Measurements from ENCODE around the gene PHTF2. TPM values are rescaled to one million over a fixed set of nuclear protein-coding genes. Genes with fewer than 3 reads are reported as not detected.

The PHTF2 gene
- total and polyA plus RNA-seq, 3 donors from 2014 or later = 13.9 to 35.3 (median 26.6) TPM

- Histone ChIP-seq H3K27me3 (no peaks in the 10 kb centered on the region), H3K27ac (no peak overlapping the region), H3K36me3 (ENCODE audit: low read depth, missing control alignments) (no peaks in the 10 kb centered on the region), H3K9me3 (no peaks in the 10 kb centered on the region), H3K4me3 (no peak overlapping the region), H3K4me1 (no peaks in the 10 kb centered on the region)
- no peak for DNase-seq
- WGBS, 2 donors = 97 to 100% methylated on average over 2 of the region's 2 CpGs
- intact Hi-C loops (cut with DNase I; ENCODE audit: low total_unique reads) = no loop called here
- TF ChIP-seq POLR2A (IDR thresholded peaks at IDR 0.05) (no peak), CTCF (IDR thresholded peaks at IDR 0.05) (no peak)
Observed at GRCh38 chr7:77820967-77821366, 22.4 kb downstream of the PHTF2 start.

GRCh38 chr7:77822269-77822668, 23.7 kb downstream of the PHTF2 start:
- 60 to 69% methylated on average over 1 of the region's 1 CpG for WGBS, 2 donors
- DNase-seq = no peak
- H3K9me3 ChIP-seq = no peaks in the 10 kb centered on the region
- no peaks in the 10 kb centered on the region for H3K27me3 ChIP-seq
- no peaks in the 10 kb centered on the region for H3K36me3 ChIP-seq (ENCODE audit: low read depth, missing control alignments)
- H3K4me1 ChIP-seq = no peaks in the 10 kb centered on the region
- H3K4me3 ChIP-seq = no peak overlapping the region
- intact Hi-C loops (cut with DNase I; ENCODE audit: low total_unique reads) = no loop called here
- no peak overlapping the region for H3K27ac ChIP-seq
- TF ChIP-seq CTCF (IDR thresholded peaks at IDR 0.05) (no peak), POLR2A (IDR thresholded peaks at IDR 0.05) (no peak)

- no peak for TF ChIP-seq POLR2A (IDR thresholded peaks at IDR 0.05)
- TF ChIP-seq CTCF (IDR thresholded peaks at IDR 0.05) = no peak
- H3K4me3 ChIP-seq = no peak overlapping the region
- no peak overlapping the region for H3K27ac ChIP-seq
- H3K27me3 ChIP-seq = no peaks in the 10 kb centered on the region
- no peaks in the 10 kb centered on the region for H3K9me3 ChIP-seq
- H3K4me1 ChIP-seq = no peaks in the 10 kb centered on the region
- intact Hi-C loops (cut with DNase I; ENCODE audit: low total_unique reads) = no loop called here
- no peaks in the 10 kb centered on the region for H3K36me3 ChIP-seq (ENCODE audit: low read depth, missing control alignments)
- DNase-seq = no peak
- WGBS, 2 donors = 62 to 64% methylated on average over 2 of the region's 2 CpGs
Observed at GRCh38 chr7:77823787-77824186, 25.2 kb downstream of the PHTF2 start.

GRCh38 chr7:77824636-77825035, 26.1 kb downstream of the PHTF2 start:
- intact Hi-C loops (cut with DNase I; ENCODE audit: low total_unique reads) = no loop called here
- Histone ChIP-seq H3K9me3 (no peaks in the 10 kb centered on the region), H3K27ac (no peak overlapping the region), H3K27me3 (no peaks in the 10 kb centered on the region), H3K4me3 (no peak overlapping the region), H3K36me3 (ENCODE audit: low read depth, missing control alignments) (no peaks in the 10 kb centered on the region), H3K4me1 (no peaks in the 10 kb centered on the region)
- WGBS, 2 donors = 95 to 96% methylated on average over 5 of the region's 5 CpGs
- TF ChIP-seq CTCF (IDR thresholded peaks at IDR 0.05) (no peak), POLR2A (IDR thresholded peaks at IDR 0.05) (no peak)
- no peak for DNase-seq

GRCh38 chr7:77825131-77825530, 26.6 kb downstream of the PHTF2 start:
- DNase-seq = no peak
- intact Hi-C loops (cut with DNase I; ENCODE audit: low total_unique reads) = no loop called here
- WGBS, 2 donors = 88 to 89% methylated on average over 3 of the region's 3 CpGs
- H3K9me3 ChIP-seq = no peaks in the 10 kb centered on the region
- no peaks in the 10 kb centered on the region for H3K27me3 ChIP-seq
- no peaks in the 10 kb centered on the region for H3K4me1 ChIP-seq
- no peaks in the 10 kb centered on the region for H3K36me3 ChIP-seq (ENCODE audit: low read depth, missing control alignments)
- H3K4me3 ChIP-seq = no peak overlapping the region
- H3K27ac ChIP-seq = no peak overlapping the region
- TF ChIP-seq POLR2A (IDR thresholded peaks at IDR 0.05) (no peak), CTCF (IDR thresholded peaks at IDR 0.05) (no peak)

Data from testis (tissue), 3 donors.